ENCODE data around the gene TRPV3. TPM values are rescaled to one million over a fixed set of nuclear protein-coding genes. Genes with fewer than 3 reads are reported as not detected.
"Not testable (repeated sequence)": the region's sequence is repeated elsewhere in the genome, so short reads cannot be mapped to it uniquely, and the experiment has no call there.

TRPV3 gene
- polyA plus RNA-seq, 4 donors: 0.64 to 1.7 (median 1.3) TPM

DNA sequence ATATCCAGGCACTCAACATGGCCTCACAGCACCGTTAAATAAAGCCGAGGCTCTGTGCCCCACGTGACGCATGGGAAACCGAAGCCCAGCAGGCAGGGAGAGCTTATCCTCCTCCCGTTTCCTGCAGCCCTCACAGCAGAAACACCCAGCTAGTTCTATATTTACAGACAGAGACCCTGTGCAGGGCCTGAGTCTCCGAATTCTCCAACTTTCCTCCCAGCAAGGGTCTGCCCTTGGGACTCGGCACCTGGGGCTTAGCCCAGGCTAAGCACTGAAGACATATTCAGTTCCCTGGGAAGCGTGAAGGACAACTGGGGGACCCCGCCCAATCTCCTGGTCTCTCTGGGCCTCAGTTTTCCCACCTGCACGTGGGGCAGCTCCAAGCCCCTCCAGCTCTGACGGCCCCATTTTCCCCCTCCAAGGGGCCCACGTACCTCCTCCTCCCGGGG is 29.2 kb downstream of the TRPV3 start:
- DNase-seq (ENCODE audit: low read depth in 4 of 4, low spot score in 2 of 4): no peak

GRCh38 chr17:3527896-3528295 is 29.7 kb downstream of the TRPV3 start:
- DNase-seq (ENCODE audit: low read depth in 4 of 4, low spot score in 2 of 4): no peak

DNA sequence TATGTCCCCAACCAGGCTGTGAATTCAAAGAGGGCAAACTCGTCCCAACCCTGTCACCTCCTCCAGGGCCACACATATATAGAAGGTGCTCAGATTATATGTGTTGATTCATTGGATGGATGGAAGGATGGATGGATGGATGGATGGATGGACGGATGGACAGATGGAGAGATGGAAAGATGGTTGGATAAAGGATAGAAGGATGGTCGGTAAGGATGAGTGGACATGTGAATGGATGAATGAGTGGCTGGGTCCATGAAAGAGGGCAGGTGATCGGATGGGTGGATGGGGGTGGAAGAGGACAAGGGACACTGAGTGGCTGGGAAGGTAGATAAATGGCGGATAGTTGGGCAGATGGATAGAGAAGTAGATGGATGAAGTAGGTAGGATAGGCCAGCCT is 30.1 kb downstream of the TRPV3 start:
- no peak for DNase-seq (ENCODE audit: low read depth in 4 of 4, low spot score in 2 of 4)

- no peak for DNase-seq (ENCODE audit: low read depth in 4 of 4, low spot score in 2 of 4)
These were observed 30.6 kb downstream of the TRPV3 start for GRCh38 chr17:3526971-3527370.

DNA sequence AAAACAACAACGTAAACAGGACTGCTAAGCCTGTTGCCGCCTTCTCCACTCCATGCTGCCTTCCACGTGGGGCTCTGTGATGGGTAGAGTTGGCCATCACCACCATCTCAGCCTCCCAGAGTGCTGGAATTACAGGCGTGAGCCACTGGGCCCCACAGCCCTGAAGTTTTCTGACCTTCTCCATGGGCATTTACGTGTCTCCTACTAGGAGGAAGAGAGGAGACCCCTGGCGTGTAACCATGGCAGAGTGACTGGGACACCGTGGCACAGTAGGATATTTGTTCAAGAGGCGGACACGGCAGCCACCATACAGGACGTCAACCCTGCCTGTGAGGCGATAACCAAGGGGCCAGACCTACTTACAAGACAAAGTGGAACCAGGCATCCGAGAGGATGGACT is 31.1 kb downstream of the TRPV3 start:
- no peak for DNase-seq (ENCODE audit: low read depth in 4 of 4, low spot score in 2 of 4)

DNA sequence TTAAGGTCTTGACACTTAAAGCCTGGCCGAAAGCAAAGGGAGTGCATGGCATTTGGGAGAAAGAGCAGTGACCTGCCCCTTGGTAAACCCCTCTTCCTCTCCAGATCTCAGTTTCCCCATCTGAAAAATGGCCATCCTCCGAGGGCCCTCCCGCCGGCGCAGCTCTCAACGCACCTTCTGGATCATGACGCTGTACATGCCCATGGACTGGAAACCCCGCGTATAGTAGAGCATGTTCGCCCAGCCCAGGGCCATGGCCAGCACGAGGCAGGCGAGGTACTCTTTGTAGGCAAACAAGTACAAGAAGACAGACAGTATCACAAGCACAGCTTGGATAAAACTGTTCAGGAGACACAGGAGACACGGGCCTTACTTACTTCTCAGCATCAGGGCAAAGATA is 33.6 kb downstream of the TRPV3 start:
- DNase-seq (ENCODE audit: low read depth in 4 of 4, low spot score in 2 of 4): no peak

- DNase-seq (ENCODE audit: low read depth in 4 of 4, low spot score in 2 of 4): not testable (repeated sequence)
These were observed 38.1 kb downstream of the TRPV3 start for GRCh38 chr17:3519472-3519871.

GRCh38 chr17:3514873-3515272 is 42.7 kb downstream of the TRPV3 start:
- no peak for DNase-seq (ENCODE audit: low read depth in 4 of 4, low spot score in 2 of 4)

DNA sequence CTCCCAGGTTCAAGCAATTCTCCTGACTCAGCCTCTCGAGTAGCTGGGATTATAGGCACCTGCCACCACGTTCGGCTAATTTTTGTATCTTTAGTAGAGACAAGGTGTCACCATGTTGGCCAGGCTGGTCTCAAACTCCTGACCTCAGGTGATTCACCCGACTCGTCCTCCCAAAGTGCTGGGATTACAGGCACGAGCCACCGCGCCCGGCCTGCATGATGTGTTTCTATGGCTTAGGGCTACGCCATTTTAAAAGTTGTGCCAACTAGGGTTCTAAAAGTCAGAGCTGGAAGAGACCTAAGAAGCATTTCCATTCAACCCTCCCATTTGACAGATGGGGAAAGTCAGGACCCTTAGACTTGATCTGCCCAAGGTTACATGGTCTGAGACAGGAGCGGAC is 43.4 kb downstream of the TRPV3 start:
- not testable (repeated sequence) for DNase-seq (ENCODE audit: low read depth in 4 of 4, low spot score in 2 of 4)

GRCh38 chr17:3513305-3514035 is 44.1 kb downstream of the TRPV3 start:
- no peak for DNase-seq (ENCODE audit: low read depth in 4 of 4, low spot score in 2 of 4)

- no peak for DNase-seq (ENCODE audit: low read depth in 4 of 4, low spot score in 2 of 4)
These were observed 45.0 kb downstream of the TRPV3 start for GRCh38 chr17:3512505-3513171.

- no peak for DNase-seq (ENCODE audit: low read depth in 4 of 4, low spot score in 2 of 4)
These were observed 45.6 kb downstream of the TRPV3 start for GRCh38 chr17:3511852-3512504.

DNA sequence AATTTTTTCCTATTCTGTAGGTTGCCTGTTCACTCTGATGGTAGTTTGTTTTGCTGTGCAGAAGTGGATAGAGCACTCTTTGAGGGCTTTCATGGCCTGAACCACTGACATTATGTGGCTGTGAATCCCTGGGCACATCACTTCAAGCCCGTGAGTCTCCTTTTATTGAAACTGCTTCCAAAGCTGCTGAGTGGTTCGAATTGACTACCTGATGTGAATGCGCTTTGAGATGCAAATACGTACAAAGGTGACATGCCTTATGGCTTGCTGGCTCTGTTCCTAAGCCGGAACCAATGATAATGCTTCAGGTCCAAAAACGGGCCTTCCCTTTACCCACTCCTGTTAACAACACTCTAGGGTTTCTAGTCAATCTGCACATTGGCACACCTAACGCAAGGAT is 47.5 kb downstream of the TRPV3 start:
- DNase-seq (ENCODE audit: low read depth in 4 of 4, low spot score in 2 of 4): no peak

- no peak for DNase-seq (ENCODE audit: low read depth in 4 of 4, low spot score in 2 of 4)
These were observed 49.7 kb downstream of the TRPV3 start for GRCh38 chr17:3507869-3508268.

DNA sequence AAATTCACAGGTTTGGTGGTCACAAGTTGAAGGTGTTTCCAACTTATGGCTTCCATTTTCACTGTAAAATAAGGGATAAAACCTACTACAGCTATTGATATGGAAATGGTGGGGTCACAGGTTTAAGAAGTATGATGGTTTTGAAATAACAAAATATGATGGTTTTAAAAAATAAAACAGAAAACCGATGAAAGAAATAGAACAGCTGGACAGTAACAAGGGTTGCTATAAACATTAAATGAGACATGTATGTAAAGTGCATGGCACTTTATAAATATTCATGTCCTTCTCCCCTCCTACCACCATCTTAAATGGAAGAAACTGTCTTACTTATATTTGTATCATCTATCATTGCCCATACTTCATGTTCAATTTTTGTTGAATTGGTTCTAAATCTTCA is 50.5 kb downstream of the TRPV3 start:
- DNase-seq (ENCODE audit: low read depth in 4 of 4, low spot score in 2 of 4): no peak

GRCh38 chr17:3506054-3506453 is 51.6 kb downstream of the TRPV3 start:
- no peak for DNase-seq (ENCODE audit: low read depth in 4 of 4, low spot score in 2 of 4)

GRCh38 chr17:3505008-3505407 is 52.6 kb downstream of the TRPV3 start:
- no peak for DNase-seq (ENCODE audit: low read depth in 4 of 4, low spot score in 2 of 4)

DNA sequence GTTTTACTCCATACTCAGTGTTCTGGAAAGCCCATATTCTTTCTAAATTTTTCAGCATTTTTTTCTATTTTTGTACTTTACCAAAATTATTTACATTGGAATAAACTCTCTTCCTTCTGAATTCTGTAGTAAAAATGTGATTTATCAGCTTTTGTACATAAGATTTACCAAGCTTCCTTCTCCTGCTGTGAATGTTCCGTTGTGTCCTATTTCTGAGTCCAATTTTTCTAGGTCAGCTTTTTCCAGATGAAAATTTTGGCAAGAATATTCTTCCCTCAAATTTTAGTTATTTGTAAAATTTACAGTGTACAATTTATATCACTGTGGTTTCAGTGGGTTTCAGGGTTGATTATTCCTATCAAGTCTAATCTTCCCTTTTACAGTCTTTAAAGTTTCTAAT is 54.3 kb downstream of the TRPV3 start:
- no peak for DNase-seq (ENCODE audit: low read depth in 4 of 4, low spot score in 2 of 4)

DNA sequence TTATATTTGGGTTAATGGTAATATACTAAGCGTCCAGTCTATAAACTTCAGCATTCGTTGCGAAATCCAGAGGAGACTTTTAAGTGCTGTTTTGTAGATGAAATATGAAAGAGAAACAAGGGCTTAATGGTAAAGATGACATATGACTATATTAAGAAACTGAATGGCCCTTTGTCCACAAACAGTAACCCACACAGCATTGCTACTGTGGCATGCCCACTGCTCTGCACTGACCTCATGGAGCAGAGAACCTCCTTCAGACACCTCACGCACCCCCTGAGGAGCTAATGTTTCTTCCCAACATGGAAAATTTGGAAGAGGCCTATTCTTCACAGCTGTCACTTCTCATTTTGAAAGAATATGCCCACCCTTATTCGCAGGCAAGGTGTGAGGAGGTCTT is 55.1 kb downstream of the TRPV3 start:
- DNase-seq (ENCODE audit: low read depth in 4 of 4, low spot score in 2 of 4): no peak

GRCh38 chr17:3501344-3501743 is 56.3 kb downstream of the TRPV3 start:
- DNase-seq (ENCODE audit: low read depth in 4 of 4, low spot score in 2 of 4): no peak

GRCh38 chr17:3497101-3497500 is 60.5 kb downstream of the TRPV3 start:
- DNase-seq (ENCODE audit: low read depth in 4 of 4, low spot score in 2 of 4): no peak

Data from left renal cortex interstitium (tissue), 4 donors.